H1 (cell line): ENCODE results near the gene TANC1. TPM values are rescaled to one million over a fixed set of nuclear protein-coding genes. Genes with fewer than 3 reads are reported as not detected.

Experiments used
- CTCF ChIA-PET: fragments of 300-600 bp; sonication (Branson Sonifier 250); formaldehyde crosslinking; loops from one replicate; lab custom pipeline; 2021; ENCODE audit not compliant: partially characterized antibody; lab: Charles Lee
- POLR2A ChIA-PET: fragments of 300-600 bp; sonication (Branson Sonifier 250); formaldehyde crosslinking; loops from one replicate; lab custom pipeline; 2021; ENCODE audit warnings: inconsistent platforms; ENCODE audit not compliant: partially characterized antibody; lab: Charles Lee
- DNase-seq, 2 experiments: peaks; one replicate each; pipeline versions ENCODE4 v3.0.0 to v3.0.0-alpha.2; 2010 to 2022; ENCODE audit warnings: low spot score in 2 of 2, low read depth in 1 of 2, mixed read lengths in 1 of 2
- FAIRE-seq: peaks from 2 replicates; lab custom pipeline; 2011; peaks lifted over from hg19 to GRCh38; lab: Jason Lieb, UNC
- H2AFZ ChIP-seq: 2 replicates; pipeline ENCODE4 v1.8.1; 2012; ENCODE audit warnings: low read length, inconsistent platforms
- H2AK5ac ChIP-seq: 2 replicates; pipeline ENCODE4 v1.6.1; 2013; ENCODE audit warnings: low read depth, low read length
- H2BK120ac ChIP-seq: replicated peaks from 2 replicates; pipeline ENCODE3; 2013; ENCODE audit warnings: low read depth, low read length, inconsistent platforms
- H2BK12ac ChIP-seq: 2 replicates; pipeline ENCODE4 v1.6.1; 2013; ENCODE audit warnings: low read depth, low read length
- H2BK15ac ChIP-seq: 2 replicates; pipeline ENCODE4 v1.6.1; 2013; ENCODE audit warnings: low read length
- H2BK20ac ChIP-seq: 2 replicates; pipeline ENCODE4 v1.6.1; 2013; ENCODE audit warnings: low read length
- H2BK5ac ChIP-seq: 2 replicates; pipeline ENCODE4 v1.6.1; 2013; ENCODE audit warnings: low read depth, low read length
- H3K14ac ChIP-seq: 2 replicates; pipeline ENCODE4 v1.6.1; 2013; ENCODE audit warnings: inconsistent platforms; ENCODE audit not compliant: insufficient read length
- H3K18ac ChIP-seq: 2 replicates; pipeline ENCODE4 v1.6.1; 2013; ENCODE audit warnings: low read length; ENCODE audit errors: extremely low read depth
- H3K23ac ChIP-seq: 2 replicates; pipeline ENCODE4 v1.6.1; 2013; ENCODE audit warnings: inconsistent platforms; ENCODE audit not compliant: insufficient read length
- H3K23me2 ChIP-seq: 2 replicates; pipeline ENCODE4 v1.6.1; 2013; ENCODE audit warnings: low read depth, low read length
- H3K27ac ChIP-seq: 2 replicates; pipeline ENCODE4 v1.6.1; 2011; ENCODE audit warnings: low read depth, low read length, inconsistent platforms
- H3K27me3 ChIP-seq, 4 experiments: replicated peaks in 1 of 4; 1 replicate in 1 of 4; 2 replicates in 3 of 4; pipeline versions ENCODE4 v1.6.1 to v1.8.1; 2011 to 2013; ENCODE audit warnings: low read length in 3 of 4, mild to moderate bottlenecking in 3 of 4, inconsistent platforms in 2 of 4, mixed read lengths in 2 of 4, moderate library complexity in 1 of 4; ENCODE audit not compliant: control insufficient read depth in 3 of 4, insufficient read depth in 3 of 4; ENCODE audit errors: extremely low read depth in 1 of 4
- H3K36me3 ChIP-seq, 4 experiments: 2 replicates each; pipeline versions ENCODE4 v1.6.1 to v1.8.1; 2011 to 2013; ENCODE audit warnings: mild to moderate bottlenecking in 4 of 4, low read length in 3 of 4, moderate library complexity in 2 of 4, control low read depth in 1 of 4, inconsistent platforms in 1 of 4; ENCODE audit not compliant: insufficient read depth in 4 of 4, control insufficient read depth in 2 of 4
- H3K4ac ChIP-seq: replicated peaks from 2 replicates; pipeline ENCODE3; 2013; ENCODE audit warnings: low read length, low read depth, mixed read lengths, inconsistent platforms; ENCODE audit not compliant: insufficient read length
- H3K4me1 ChIP-seq, 4 experiments: replicated peaks in 1 of 4; 1 replicate in 1 of 4; 2 replicates in 3 of 4; pipeline versions ENCODE4 v1.6.1 to v1.8.1; 2011 to 2013; ENCODE audit warnings: low read length in 3 of 4, inconsistent platforms in 2 of 4, mixed read lengths in 1 of 4; ENCODE audit not compliant: insufficient read depth in 4 of 4, control insufficient read depth in 3 of 4
- H3K4me2 ChIP-seq, 2 experiments: 2 replicates each; pipeline versions ENCODE4 v1.6.1 to v1.8.1; 2011 to 2013; ENCODE audit warnings: low read depth in 2 of 2, low read length in 2 of 2, control low read depth in 1 of 2, inconsistent platforms in 1 of 2, mild to moderate bottlenecking in 1 of 2; ENCODE audit not compliant: insufficient read depth in 1 of 2
- H3K4me3 ChIP-seq, 4 experiments: fragments of 200-600, 300-600 bp in 1 of 4; sonication (generic), shearing (Covaris generic), sonication (Bioruptor Twin) in 1 of 4; 2 replicates each; pipeline versions ENCODE4 v1.5.1 to v1.8.1; 2011 to 2016; ENCODE audit warnings: low read length in 4 of 4, low read depth in 3 of 4, control low read depth in 2 of 4, inconsistent platforms in 2 of 4, mild to moderate bottlenecking in 2 of 4, mixed read lengths in 1 of 4, moderate library complexity in 1 of 4; ENCODE audit not compliant: insufficient read depth in 2 of 4; ENCODE audit errors: extremely low read depth in 1 of 4
- H3K56ac ChIP-seq: replicated peaks from 2 replicates; pipeline ENCODE3; 2013; ENCODE audit warnings: low read depth, mild to moderate bottlenecking, mixed read lengths, low read length, inconsistent platforms; ENCODE audit not compliant: insufficient read length
- H3K79me1 ChIP-seq: 2 replicates; pipeline ENCODE4 v1.6.1; 2013; ENCODE audit warnings: low read depth, low read length, control low read depth
- H3K79me2 ChIP-seq, 2 experiments: 2 replicates each; pipeline versions ENCODE4 v1.6.1 to v1.8.1; 2012 to 2013; ENCODE audit warnings: low read length in 2 of 2, mild to moderate bottlenecking in 2 of 2, inconsistent platforms in 1 of 2; ENCODE audit not compliant: insufficient read depth in 2 of 2, control insufficient read depth in 1 of 2
- H3K9ac ChIP-seq, 4 experiments: replicated peaks in 1 of 4; 1 replicate in 1 of 4; 2 replicates in 3 of 4; pipeline versions ENCODE4 v1.6.1 to v1.8.1; 2011 to 2013; ENCODE audit warnings: low read depth in 3 of 4, low read length in 3 of 4, control low read depth in 2 of 4, mild to moderate bottlenecking in 2 of 4, moderate library complexity in 2 of 4, inconsistent platforms in 1 of 4; ENCODE audit errors: extremely low read depth in 1 of 4
- H3K9me3 ChIP-seq, 2 experiments: 2 replicates each; pipeline versions ENCODE4 v1.6.1 to v1.8.1; 2012 to 2013; ENCODE audit warnings: mild to moderate bottlenecking in 2 of 2, moderate library complexity in 2 of 2, control low read depth in 1 of 2, inconsistent platforms in 1 of 2, low read depth in 1 of 2, low read length in 1 of 2, mixed read lengths in 1 of 2; ENCODE audit not compliant: insufficient read depth in 2 of 2
- H4K20me1 ChIP-seq, 2 experiments: replicated peaks in 1 of 2; 2 replicates each; pipeline versions ENCODE3 to v1.8.1; 2011 to 2013; ENCODE audit warnings: inconsistent platforms in 2 of 2, low read length in 2 of 2, mild to moderate bottlenecking in 1 of 2; ENCODE audit not compliant: insufficient read depth in 2 of 2, control insufficient read depth in 1 of 2
- H4K5ac ChIP-seq: 2 replicates; pipeline ENCODE4 v1.6.1; 2013; ENCODE audit warnings: low read length, low read depth, mixed read lengths, inconsistent platforms; ENCODE audit not compliant: insufficient read length
- H4K8ac ChIP-seq: 2 replicates; pipeline ENCODE4 v1.8.0; 2013; ENCODE audit warnings: mild to moderate bottlenecking, moderate library complexity, low read length, inconsistent platforms; ENCODE audit not compliant: insufficient read depth; ENCODE audit errors: extremely low read depth
- H4K91ac ChIP-seq: replicated peaks from 2 replicates; pipeline ENCODE3; 2013; ENCODE audit warnings: low read length, mixed read lengths, inconsistent platforms; ENCODE audit not compliant: insufficient read length
- ASH2L ChIP-seq: fragments of 200-600, 300-600 bp; sonication (generic); IDR thresholded peaks from one replicate; pipeline ENCODE4 v1.7.1; 2017; ENCODE audit warnings: low read length
- EGR1 ChIP-seq: IDR thresholded peaks from 2 replicates; pipeline ENCODE4 v1.6.1; 2011; ENCODE audit warnings: low read depth, low read length, borderline replicate concordance
- KDM1A ChIP-seq: fragments of 200-600, 300-600 bp; sonication (generic); IDR thresholded peaks from 2 replicates; pipeline ENCODE4 v1.7.1; 2016; ENCODE audit warnings: mild to moderate bottlenecking, low read length, borderline replicate concordance
- KDM5A ChIP-seq: fragments of 200-600 bp; IDR thresholded peaks from 2 replicates; pipeline ENCODE4 v1.7.1; 2012; ENCODE audit warnings: mild to moderate bottlenecking, low read length, inconsistent platforms, mixed read lengths
- NANOG ChIP-seq: IDR thresholded peaks from 2 replicates; pipeline ENCODE4 v1.6.1; 2011; ENCODE audit warnings: low read length, low read depth, mild to moderate bottlenecking, inconsistent platforms; ENCODE audit not compliant: insufficient read depth, poor library complexity, severe bottlenecking
- SIRT6 ChIP-seq: IDR thresholded peaks from one replicate; pipeline ENCODE4 v1.7.1; 2012; ENCODE audit warnings: low read length, inconsistent platforms
- TEAD4 ChIP-seq: IDR thresholded peaks from 2 replicates; pipeline ENCODE4 v1.6.1; 2012; ENCODE audit warnings: low read depth, low read length, inconsistent platforms, mixed read lengths
- WGBS, 2 experiments: shearing (Covaris generic) in 1 of 2; methylation state at CpG; one replicate each; pipeline versions ENCODE4 v1.1.6 to v1.1.7; 2013 to 2015; ENCODE audit warnings: low lambda C conversion rate in 2 of 2, mixed read lengths in 2 of 2, inconsistent platforms in 1 of 2, low coverage in 1 of 2, missing lambda C conversion rate in 1 of 2; ENCODE audit not compliant: insufficient replicate concordance in 2 of 2, insufficient coverage in 1 of 2, insufficient read length in 1 of 2; ENCODE audit errors: extremely low coverage in 1 of 2, missing lambda C conversion rate in 1 of 2; 5-methylcytosine and 5-hydroxymethylcytosine counted together
- polyA plus RNA-seq, 7 experiments: library from polyadenylated mRNA; depleted of rRNA in 3 of 7; stranded (reverse) in 5 of 7; unstranded in 2 of 7; fragments of >200 nt in 5 of 7; fragments of 200-250 nt in 2 of 7; gene quantifications; 1 replicate in 5 of 7; 2 replicates in 1 of 7; 4 replicates in 1 of 7; pipeline versions ENCODE4 v1.2.1 to v1.2.3, GENCODE V29; 2011 to 2013; ENCODE audit warnings: missing spikeins in 2 of 7, mixed read lengths in 2 of 7
- total RNA-seq: library from RNA; stranded (reverse); fragmentation: NEBNext Ultra II Directional; extraction: Animal tissue kit (Norgen Biotek cat#: 25700); gene quantifications from 2 replicates; pipeline ENCODE4 v1.2.1, GENCODE V29; 2021

Gene TANC1
- total and polyA plus RNA-seq, 2 of the 8 experiments (the other 6 are each of a cell fraction or from before 2014, with no cell fraction given) = 4.1 to 7.6 TPM

DNA sequence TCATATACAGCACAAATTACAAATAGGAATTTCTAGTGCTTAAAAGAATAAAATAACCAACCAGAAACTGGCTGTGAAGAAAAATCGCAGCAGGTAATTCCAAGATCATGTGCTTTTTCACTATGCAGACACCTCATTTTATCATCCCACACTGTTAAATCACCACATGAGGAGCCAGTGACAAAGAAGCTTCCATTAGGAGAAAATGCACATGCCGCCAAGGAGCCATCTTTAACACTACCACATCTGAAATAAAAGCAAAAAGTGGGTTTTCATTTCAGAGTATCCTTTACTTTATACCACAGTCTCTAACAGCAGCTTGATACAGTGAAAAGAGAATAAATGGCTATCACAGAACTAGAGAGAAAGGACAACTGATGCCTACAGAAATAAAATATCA, 311.3 kb downstream of the TANC1 start:
- TF ChIP-seq ASH2L (no peak), NANOG (no peak), EGR1 (no peak), SIRT6 (no peak), KDM5A (no peak), KDM1A (no peak), TEAD4 (no peak)
- Histone ChIP-seq H2BK15ac (no peak overlapping the region), H3K4me1 (no peaks in the 10 kb centered on the region), H3K18ac (no peak overlapping the region), H3K27ac (no peak overlapping the region), H3K36me3 (no peaks in the 10 kb centered on the region), H3K4me2 (no peak overlapping the region), H2AFZ (no peak overlapping the region), H3K79me2 (peaks cover 0 to 7% of the 10 kb centered on the region in 2 experiments; a peak in 2 of 4 replicates), H3K23ac (no peak overlapping the region), H3K4ac (no peak overlapping the region), H4K20me1 (no peaks in the 10 kb centered on the region), H3K4me3 (no peak overlapping the region), H3K14ac (no peak overlapping the region), H3K9me3 (no peaks in the 10 kb centered on the region), H3K23me2 (no peaks in the 10 kb centered on the region), H2BK12ac (no peak overlapping the region), H2AK5ac (no peak overlapping the region), H2BK120ac (no peak overlapping the region), H3K27me3 (no peaks in the 10 kb centered on the region; a peak in 1 of 7 replicates), H3K56ac (no peak overlapping the region), H4K91ac (no peak overlapping the region), H2BK20ac (no peak overlapping the region), H2BK5ac (no peak overlapping the region), H4K8ac (no peak overlapping the region), H3K79me1 (no peaks in the 10 kb centered on the region; the same call in 1 of the 2 replicates), H4K5ac (no peak overlapping the region), H3K9ac (no peak overlapping the region)
- 92% methylated on average over 2 of the region's 2 CpGs; no CpG with 5 or more reads in 1 of the 2 experiments for WGBS, 2 experiments
- FAIRE-seq (no peak), DNase-seq (no peak)
- ChIA-PET POLR2A (no interaction called here), CTCF (interaction anchor here (1.5 kb wide), 1 partner anchor 42 kb away, joined by 3 read pairs; no protein-coding TSS in a partner anchor)
